ENCODE measurements around the gene NCKAP5.

Gene NCKAP5

GRCh38 chr2:132984731-132985130 is 583.5 kb downstream of the NCKAP5 start:
- DNase-seq (ENCODE audit: low read depth): no peak

- DNase-seq (ENCODE audit: low read depth): no peak
These were observed 588.0 kb downstream of the NCKAP5 start for GRCh38 chr2:132980304-132980703.

- no peak for DNase-seq (ENCODE audit: low read depth)
These were observed 588.7 kb downstream of the NCKAP5 start for GRCh38 chr2:132979339-132980093.

DNA sequence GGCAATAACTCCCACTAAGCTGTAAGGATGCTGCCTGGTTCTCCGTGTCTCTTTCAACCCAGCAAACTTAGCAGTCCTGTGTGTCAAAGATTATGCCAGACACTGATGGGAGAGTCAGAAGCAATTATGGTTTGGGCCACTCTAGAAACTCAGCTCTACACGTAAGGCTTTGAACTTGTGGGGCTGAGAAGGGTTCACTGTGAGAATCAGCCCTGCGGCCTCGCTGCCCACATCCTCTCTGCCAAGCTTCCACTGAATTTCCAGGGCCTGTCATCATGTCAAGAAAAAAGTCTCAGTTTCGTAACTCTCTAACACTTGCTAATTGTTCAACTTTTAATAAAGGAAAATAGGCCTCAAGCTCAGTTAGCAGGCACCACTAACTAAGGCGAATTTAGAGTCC is 589.4 kb downstream of the NCKAP5 start:
- no peak for DNase-seq (ENCODE audit: low read depth)

GRCh38 chr2:132977812-132978529 is 590.3 kb downstream of the NCKAP5 start:
- DNase-seq (ENCODE audit: low read depth): no peak

DNA sequence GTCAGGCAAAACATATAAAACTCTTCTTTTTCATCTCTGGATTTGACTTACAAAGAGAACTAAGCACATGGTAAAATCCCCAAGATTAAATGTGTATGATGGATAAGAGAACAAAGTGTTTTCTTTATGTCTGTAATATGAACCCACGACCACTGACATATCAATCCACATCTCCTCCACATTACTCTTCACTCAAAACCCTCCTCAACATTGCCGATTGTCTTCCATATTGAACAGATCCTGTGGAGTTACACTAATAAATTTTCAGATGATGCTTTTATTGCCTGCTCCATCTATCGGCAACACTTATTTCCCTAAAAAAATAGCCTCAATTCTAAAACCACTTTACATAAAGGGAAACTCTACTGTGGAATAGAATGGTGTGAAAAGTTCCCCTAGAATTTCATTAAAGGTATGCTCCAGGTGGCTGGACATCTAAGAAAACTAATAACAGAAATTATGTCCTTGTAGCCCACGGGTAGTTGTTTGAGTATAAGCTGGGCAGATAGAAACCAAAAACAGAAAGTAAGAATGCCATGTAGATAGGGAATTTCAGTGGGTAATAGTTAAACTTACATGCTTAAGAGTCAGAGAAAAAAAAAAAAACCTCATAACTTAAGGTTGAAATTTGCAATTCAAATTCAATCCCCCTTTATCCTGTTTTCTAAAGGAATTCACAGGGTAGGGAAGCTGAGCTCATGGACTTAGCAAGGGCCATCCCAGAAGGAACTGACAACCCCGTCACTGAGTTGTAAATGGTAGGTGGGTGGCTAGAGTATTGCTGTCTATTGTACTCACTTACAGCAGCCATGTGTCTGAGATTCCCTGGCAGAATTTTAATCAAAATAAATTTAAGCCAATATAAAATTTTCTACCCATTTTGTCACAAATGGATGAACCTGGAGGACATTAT is 592.8 kb downstream of the NCKAP5 start:
- no peak for DNase-seq (ENCODE audit: low read depth)

DNA sequence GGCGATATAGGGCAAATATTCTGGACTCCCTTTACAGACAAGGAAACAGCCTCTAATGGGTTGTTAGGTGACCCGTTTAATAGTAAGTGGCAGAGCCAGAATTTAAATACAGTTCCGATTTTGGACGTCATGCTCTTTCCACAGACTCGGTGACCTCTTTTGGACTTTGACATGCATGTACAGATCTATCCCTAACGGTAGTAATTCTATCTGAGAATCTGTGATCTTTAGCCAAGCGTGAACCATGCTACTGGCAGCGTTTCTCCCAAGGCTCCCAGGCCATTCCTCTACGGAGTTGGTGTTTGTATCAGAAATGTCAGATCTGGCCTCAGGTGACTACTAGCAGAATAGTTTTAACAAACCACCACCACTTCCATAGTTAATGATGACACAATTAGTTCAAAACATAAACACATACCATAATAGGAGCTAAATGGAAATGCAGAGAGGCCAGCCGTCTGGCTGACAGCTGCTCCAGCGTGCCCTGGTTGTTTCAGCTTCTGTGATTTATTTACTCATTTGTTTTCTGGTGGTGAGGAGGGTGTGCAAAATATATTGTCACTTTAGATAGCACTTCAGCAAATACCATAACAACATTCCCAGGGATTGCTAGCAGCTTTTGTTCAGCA is 593.7 kb downstream of the NCKAP5 start:
- DNase-seq (ENCODE audit: low read depth): no peak

GRCh38 chr2:132971310-132972061 is 596.8 kb downstream of the NCKAP5 start:
- DNase-seq (ENCODE audit: low read depth): no peak

- DNase-seq (ENCODE audit: low read depth): no peak
These were observed 598.8 kb downstream of the NCKAP5 start for GRCh38 chr2:132969371-132969985.

DNA sequence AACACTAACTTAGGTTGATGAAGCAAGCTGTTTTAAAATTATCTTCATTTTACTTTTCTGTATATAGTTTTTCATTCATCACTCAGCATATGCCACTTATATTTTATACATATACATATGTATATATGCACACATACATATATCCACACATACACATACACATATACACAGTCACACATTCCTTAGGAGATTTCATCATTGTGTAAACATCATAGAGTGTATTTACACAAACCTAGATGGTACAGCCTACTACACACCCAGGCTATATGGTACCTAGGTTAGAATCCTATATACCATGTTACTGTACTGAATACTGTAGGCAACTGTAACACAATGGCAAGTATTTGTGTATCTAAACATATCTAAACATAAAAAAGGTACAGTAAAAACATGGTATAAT is 602.8 kb downstream of the NCKAP5 start:
- no peak for DNase-seq (ENCODE audit: low read depth)

DNA sequence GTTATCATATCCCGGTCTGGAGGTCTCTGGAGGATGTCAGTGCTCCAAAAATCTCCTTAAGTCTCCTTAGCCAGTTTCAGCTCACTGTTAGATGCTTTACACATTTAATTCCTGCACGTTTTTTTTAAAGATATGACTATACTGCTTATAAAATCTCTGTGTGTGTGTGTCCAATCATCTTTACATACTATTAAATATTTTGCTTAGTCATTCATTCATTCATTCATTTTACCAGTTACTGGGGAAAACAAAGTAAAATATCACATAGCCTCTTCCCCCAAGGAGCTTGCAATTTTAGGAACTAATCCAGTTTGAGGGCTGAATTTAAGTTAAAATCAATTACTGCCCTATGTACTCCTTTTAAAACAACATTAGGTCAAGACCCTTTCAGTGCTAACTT is 605.1 kb downstream of the NCKAP5 start:
- no peak for DNase-seq (ENCODE audit: low read depth)

DNA sequence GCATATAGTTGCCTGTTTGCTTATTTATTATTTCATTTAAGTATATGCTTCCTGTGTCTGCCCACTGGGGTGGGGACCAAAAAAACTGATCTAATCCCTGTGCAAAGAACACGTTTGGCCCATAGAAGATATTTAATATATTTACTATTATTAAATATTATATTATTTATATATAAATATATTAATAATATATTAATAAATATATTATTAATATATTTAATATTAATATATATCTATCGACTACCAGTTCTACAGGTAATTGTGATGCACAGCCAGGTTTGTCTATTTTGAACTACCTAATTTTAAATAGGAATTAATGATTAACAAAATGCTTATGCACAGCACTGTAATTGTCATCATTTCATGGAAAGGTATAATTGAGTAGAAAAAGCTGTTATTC is 609.4 kb downstream of the NCKAP5 start:
- DNase-seq (ENCODE audit: low read depth): no peak

GRCh38 chr2:132955871-132956615 is 612.2 kb downstream of the NCKAP5 start:
- no peak for DNase-seq (ENCODE audit: low read depth)

GRCh38 chr2:132953771-132954170 is 614.5 kb downstream of the NCKAP5 start:
- DNase-seq (ENCODE audit: low read depth): no peak

GRCh38 chr2:132951008-132951714 is 617.1 kb downstream of the NCKAP5 start:
- no peak for DNase-seq (ENCODE audit: low read depth)

DNA sequence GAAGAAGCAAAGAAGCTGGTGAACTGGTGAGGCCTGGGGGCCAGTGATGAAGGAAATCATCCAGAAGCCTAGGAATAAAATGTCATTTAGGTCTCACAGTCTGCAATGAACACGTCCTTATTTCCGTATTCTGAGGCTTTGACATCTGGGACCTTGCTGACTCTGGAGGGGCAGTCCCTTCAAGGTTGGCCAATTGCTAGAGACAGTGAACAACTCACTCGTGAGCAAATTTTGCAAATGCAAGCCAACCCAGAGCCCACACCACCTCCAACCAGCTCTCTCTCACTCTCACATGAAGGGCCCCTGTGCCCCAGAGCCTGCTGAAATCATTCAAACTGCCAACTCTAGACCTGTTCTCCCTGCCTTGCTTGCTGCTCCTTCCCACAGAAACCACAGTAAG is 619.2 kb downstream of the NCKAP5 start:
- DNase-seq (ENCODE audit: low read depth): no peak

DNA sequence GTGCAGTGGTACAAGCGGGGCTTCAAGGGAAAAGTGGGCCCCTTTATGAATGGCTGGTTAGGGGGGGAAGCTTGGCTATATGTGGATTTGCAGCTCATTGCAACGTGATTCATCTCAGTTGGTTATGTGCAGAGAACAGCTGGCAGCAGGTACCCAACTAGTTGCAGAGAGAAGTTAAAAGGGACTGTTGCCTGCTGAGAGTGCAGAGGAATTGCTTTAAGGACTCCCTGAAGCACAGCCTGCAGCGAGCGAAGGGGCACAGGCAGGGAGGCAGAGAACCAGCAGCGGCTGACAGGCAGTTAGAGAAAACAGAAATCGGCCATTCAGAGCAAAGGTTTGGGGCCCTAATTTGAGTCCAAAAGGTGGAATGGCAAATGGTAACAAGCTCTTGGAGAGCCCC is 620.1 kb downstream of the NCKAP5 start:
- no peak for DNase-seq (ENCODE audit: low read depth)

- DNase-seq (ENCODE audit: low read depth): no peak
These were observed 624.4 kb downstream of the NCKAP5 start for GRCh38 chr2:132943829-132944228.

DNA sequence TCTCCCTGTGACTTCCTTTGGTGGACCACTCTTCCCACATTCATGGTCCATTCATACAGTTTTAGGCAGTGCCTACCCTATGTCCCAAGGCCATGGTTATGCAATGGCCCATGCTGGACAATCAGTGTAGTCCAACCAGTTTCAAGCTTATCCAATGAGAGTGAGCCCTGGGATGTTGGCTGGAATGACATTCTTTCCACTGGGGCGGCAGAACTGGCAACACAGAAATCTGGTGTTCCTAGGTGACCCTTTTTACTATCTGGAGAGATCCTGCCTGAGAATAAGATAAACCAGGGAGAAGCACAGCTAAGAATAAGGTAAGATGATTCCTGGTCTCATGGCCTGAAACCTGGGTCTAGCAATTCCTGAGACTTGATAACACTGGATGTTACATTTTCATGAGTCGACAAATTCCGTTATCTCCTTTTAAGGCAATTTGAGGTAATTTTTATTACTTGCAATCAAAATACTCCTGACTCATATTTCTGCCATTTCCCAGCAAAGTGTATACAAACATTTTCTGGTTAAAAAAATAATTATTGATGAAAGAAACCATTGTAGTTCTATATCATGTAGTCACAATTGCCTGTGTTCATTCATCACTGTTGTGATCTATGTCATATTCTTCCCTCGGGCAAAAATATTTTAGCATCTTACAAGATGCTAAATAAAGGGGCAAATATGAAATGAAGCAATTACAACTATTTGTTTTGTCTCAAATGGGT is 626.8 kb downstream of the NCKAP5 start:
- no peak for DNase-seq (ENCODE audit: low read depth)

All from activated T-helper 1 cell treated with Interleukin-2 at 50 U/mL for 16 hours (primary cell).